ENCODE results near the gene CDC37L1.

CDC37L1 gene

GRCh38 chr9:4706021-4706420 lies 26.7 kb downstream of the CDC37L1 start:
- Histone ChIP-seq H3K4me3 (ENCODE audit: low read length) (no peak overlapping the region), H4K20me1 (ENCODE audit: insufficient read depth, low read length) (no peaks in the 10 kb centered on the region), H3K4me2 (ENCODE audit: low read length) (no peak overlapping the region), H3K27ac (ENCODE audit: low read length) (no peak overlapping the region), H3K36me3 (replicated peaks; ENCODE audit: low read depth, low read length) (peaks cover 25% of the 10 kb centered on the region), H3K9me3 (ENCODE audit: insufficient read depth, low read length) (no peaks in the 10 kb centered on the region), H3K27me3 (ENCODE audit: low read depth, low read length) (no peaks in the 10 kb centered on the region), H2AFZ (ENCODE audit: low read depth, low read length) (no peak overlapping the region), H3K79me2 (ENCODE audit: low read length) (no peaks in the 10 kb centered on the region), H3K9ac (ENCODE audit: low read length) (no peak overlapping the region), H3K4me1 (ENCODE audit: low read length) (no peaks in the 10 kb centered on the region)
- no peak for TF ChIP-seq CTCF (IDR thresholded peaks at IDR 0.05; ENCODE audit: low read depth, low read length)
- TF ChIP-seq EZH2phosphoT487 (IDR thresholded peaks at IDR 0.05; ENCODE audit: low read depth): no peak

GRCh38 chr9:4706971-4707622 lies 27.7 kb downstream of the CDC37L1 start:
- no peak overlapping the region for H3K27ac ChIP-seq (ENCODE audit: low read length)
- no peak overlapping the region for H3K9ac ChIP-seq (ENCODE audit: low read length)
- H3K9me3 ChIP-seq (ENCODE audit: insufficient read depth, low read length): no peaks in the 10 kb centered on the region
- TF ChIP-seq CTCF (IDR thresholded peaks at IDR 0.05; ENCODE audit: low read depth, low read length) (no peak), EZH2phosphoT487 (IDR thresholded peaks at IDR 0.05; ENCODE audit: low read depth) (no peak)
- H3K4me3 ChIP-seq (ENCODE audit: low read length): no peak overlapping the region
- H3K27me3 ChIP-seq (ENCODE audit: low read depth, low read length): no peaks in the 10 kb centered on the region
- peaks cover 25% of the 10 kb centered on the region for H3K36me3 ChIP-seq (replicated peaks; ENCODE audit: low read depth, low read length)
- H3K4me1 ChIP-seq (ENCODE audit: low read length): no peaks in the 10 kb centered on the region
- no peak overlapping the region for H2AFZ ChIP-seq (ENCODE audit: low read depth, low read length)
- H4K20me1 ChIP-seq (ENCODE audit: insufficient read depth, low read length): no peaks in the 10 kb centered on the region
- no peak overlapping the region for H3K4me2 ChIP-seq (ENCODE audit: low read length)
- no peaks in the 10 kb centered on the region for H3K79me2 ChIP-seq (ENCODE audit: low read length)

- Histone ChIP-seq H3K4me2 (ENCODE audit: low read length) (no peak overlapping the region), H3K27me3 (ENCODE audit: low read depth, low read length) (no peaks in the 10 kb centered on the region), H3K4me3 (ENCODE audit: low read length) (no peak overlapping the region), H3K79me2 (ENCODE audit: low read length) (peaks cover 6% of the 10 kb centered on the region), H3K36me3 (replicated peaks; ENCODE audit: low read depth, low read length) (peaks cover 28% of the 10 kb centered on the region), H4K20me1 (ENCODE audit: insufficient read depth, low read length) (no peaks in the 10 kb centered on the region), H3K9me3 (ENCODE audit: insufficient read depth, low read length) (no peaks in the 10 kb centered on the region), H2AFZ (ENCODE audit: low read depth, low read length) (no peak overlapping the region), H3K4me1 (ENCODE audit: low read length) (no peaks in the 10 kb centered on the region), H3K27ac (ENCODE audit: low read length) (no peak overlapping the region), H3K9ac (ENCODE audit: low read length) (no peak overlapping the region)
- TF ChIP-seq CTCF (IDR thresholded peaks at IDR 0.05; ENCODE audit: low read depth, low read length) (no peak), EZH2phosphoT487 (IDR thresholded peaks at IDR 0.05; ENCODE audit: low read depth) (no peak)
Measured at GRCh38 chr9:4709380-4709779, 30.0 kb downstream of the CDC37L1 start.

- H3K27ac ChIP-seq (ENCODE audit: low read length): no peak overlapping the region
- no peak overlapping the region for H2AFZ ChIP-seq (ENCODE audit: low read depth, low read length)
- peaks cover 44% of the 10 kb centered on the region for H3K36me3 ChIP-seq (replicated peaks; ENCODE audit: low read depth, low read length)
- H3K4me2 ChIP-seq (ENCODE audit: low read length): no peak overlapping the region
- no peaks in the 10 kb centered on the region for H3K27me3 ChIP-seq (ENCODE audit: low read depth, low read length)
- H4K20me1 ChIP-seq (ENCODE audit: insufficient read depth, low read length): no peaks in the 10 kb centered on the region
- H3K79me2 ChIP-seq (ENCODE audit: low read length): peaks cover 6% of the 10 kb centered on the region
- TF ChIP-seq CTCF (IDR thresholded peaks at IDR 0.05; ENCODE audit: low read depth, low read length) (no peak), EZH2phosphoT487 (IDR thresholded peaks at IDR 0.05; ENCODE audit: low read depth) (no peak)
- no peak overlapping the region for H3K9ac ChIP-seq (ENCODE audit: low read length)
- H3K9me3 ChIP-seq (ENCODE audit: insufficient read depth, low read length): no peaks in the 10 kb centered on the region
- H3K4me3 ChIP-seq (ENCODE audit: low read length): no peak overlapping the region
- no peaks in the 10 kb centered on the region for H3K4me1 ChIP-seq (ENCODE audit: low read length)
Measured at GRCh38 chr9:4713849-4714248, 34.5 kb downstream of the CDC37L1 start.

All from OCI-LY3 (cell line).